Neural cell (in vitro differentiated cells): Measurements from ENCODE around the gene SMARCB1. TPM values are rescaled to one million over a fixed set of nuclear protein-coding genes. Genes with fewer than 3 reads are reported as not detected.

Experiments used
- H2AFZ ChIP-seq: fragments of 200-600, 300-800 bp; sonication (generic), shearing (Covaris generic); 2 replicates; pipeline ENCODE4 v1.6.0; 2014; ENCODE audit warnings: low read depth, mild to moderate bottlenecking, antibody characterized with exemption, low read length, moderate library complexity
- H3F3A ChIP-seq: fragments of 200-600 bp; shearing (Covaris generic); 2 replicates; pipeline ENCODE4 v1.6.1; 2016; ENCODE audit warnings: mild to moderate bottlenecking, moderate library complexity, mixed read lengths, antibody characterized with exemption, low read length; ENCODE audit not compliant: insufficient read depth, poor library complexity, severe bottlenecking
- H3K27ac ChIP-seq: fragments of 200-600, 300-800 bp; sonication (generic), shearing (Covaris generic); 2 replicates; pipeline ENCODE4 v1.5.1; 2014; ENCODE audit warnings: mild to moderate bottlenecking, low read length, moderate library complexity
- H3K27me3 ChIP-seq: fragments of 300-800, 200-600 bp; sonication (generic), shearing (Covaris generic); 2 replicates; pipeline ENCODE4 v1.6.0; 2014; ENCODE audit warnings: mild to moderate bottlenecking, low read depth, low read length, moderate library complexity; ENCODE audit not compliant: insufficient read depth
- H3K36me3 ChIP-seq: fragments of 300-800, 200-600 bp; sonication (generic), shearing (Covaris generic); 2 replicates; pipeline ENCODE4 v1.5.1; 2014; ENCODE audit warnings: mild to moderate bottlenecking, antibody characterized with exemption, low read length, moderate library complexity; ENCODE audit not compliant: insufficient read depth
- H3K4me2 ChIP-seq: fragments of 300-800, 200-600 bp; sonication (generic), shearing (Covaris generic); 2 replicates; pipeline ENCODE4 v1.6.0; 2014; ENCODE audit warnings: mild to moderate bottlenecking, low read length
- H3K4me3 ChIP-seq: fragments of 300-800, 200-600 bp; sonication (generic), shearing (Covaris generic); 2 replicates; pipeline ENCODE4 v1.5.1; 2014; ENCODE audit warnings: mild to moderate bottlenecking, low read length, moderate library complexity
- H3K79me2 ChIP-seq: fragments of 200-600 bp; shearing (Covaris generic); replicated peaks from 2 replicates; pipeline ENCODE4 v1.6.0; 2014; ENCODE audit warnings: mild to moderate bottlenecking, low read length, moderate library complexity; ENCODE audit not compliant: insufficient read depth
- H3K9ac ChIP-seq: fragments of 300-800, 200-600 bp; sonication (generic), shearing (Covaris generic); 2 replicates; pipeline ENCODE4 v1.6.1; 2016; ENCODE audit warnings: mild to moderate bottlenecking, low read length, mixed read lengths
- H3K9me2 ChIP-seq: fragments of 200-600 bp; shearing (Covaris generic); 2 replicates; pipeline ENCODE4 v1.6.1; 2016; ENCODE audit warnings: mild to moderate bottlenecking, low read length, mixed read lengths; ENCODE audit not compliant: insufficient read depth
- H3K9me3 ChIP-seq: fragments of 200-600, 300-800 bp; sonication (generic), shearing (Covaris generic); 2 replicates; pipeline ENCODE4 v1.6.1; 2016; ENCODE audit warnings: mild to moderate bottlenecking, mixed run types, low read length, moderate library complexity, mixed read lengths
- H4K20me1 ChIP-seq: fragments of 200-600 bp; shearing (Covaris generic); 2 replicates; pipeline ENCODE4 v1.6.1; 2016; ENCODE audit warnings: mild to moderate bottlenecking, mixed run types; ENCODE audit not compliant: insufficient read depth
- EP300 ChIP-seq: fragments of 450-650 bp; conservative IDR thresholded peaks from 2 replicates; pipeline ENCODE4 v1.6.1; 2014; ENCODE audit warnings: antibody characterized with exemption, mild to moderate bottlenecking, moderate library complexity; ENCODE audit not compliant: poor library complexity, severe bottlenecking
- EZH2 ChIP-seq: fragments of 200-600, 300-800 bp; shearing (Covaris generic), sonication (generic); IDR thresholded peaks from 2 replicates; pipeline ENCODE4 v1.6.1; 2014; ENCODE audit warnings: antibody characterized with exemption, low read length, borderline replicate concordance, mild to moderate bottlenecking; ENCODE audit not compliant: insufficient read depth, poor library complexity, severe bottlenecking
- MXI1 ChIP-seq: fragments of 450-650 bp; conservative IDR thresholded peaks from 2 replicates; pipeline ENCODE4 v1.6.1; 2014; ENCODE audit warnings: antibody characterized with exemption, mild to moderate bottlenecking; ENCODE audit not compliant: poor library complexity, severe bottlenecking
- POLR2AphosphoS5 ChIP-seq: IDR thresholded peaks from 2 replicates; pipeline ENCODE4 v1.6.1; 2012
- RAD21 ChIP-seq: fragments of 450-650 bp; conservative IDR thresholded peaks from 2 replicates; pipeline ENCODE4 v1.6.1; 2014; ENCODE audit warnings: antibody characterized with exemption, mild to moderate bottlenecking, moderate library complexity
- REST ChIP-seq: IDR thresholded peaks from 2 replicates; pipeline ENCODE4 v1.6.1; 2012; ENCODE audit warnings: borderline replicate concordance
- SMC3 ChIP-seq: fragments of 450-650 bp; conservative IDR thresholded peaks from 2 replicates; pipeline ENCODE4 v1.6.1; 2014; ENCODE audit warnings: antibody characterized with exemption, mild to moderate bottlenecking, moderate library complexity; ENCODE audit not compliant: poor library complexity
- TAF1 ChIP-seq: IDR thresholded peaks from 2 replicates; pipeline ENCODE4 v1.6.1; 2012; ENCODE audit warnings: low read depth
- polyA plus RNA-seq: library from polyadenylated mRNA; depleted of rRNA; stranded (reverse); fragments of >200 nt; gene quantifications from 2 replicates; pipeline ENCODE4 v1.2.3, GENCODE V29; 2014
- small RNA-seq, 3 experiments: library from RNA; depleted of rRNA; stranded (forward); fragments of <200 nt; gene quantifications; one replicate each; pipeline ENCODE3, GENCODE V24; 2012
- TF ChIP-seq, protein P1 (sequence below): fragments of 450-650 bp; IDR thresholded peaks from 2 replicates; pipeline ENCODE4 v1.5.1; 2014; ENCODE audit warnings: antibody characterized with exemption, mild to moderate bottlenecking, moderate library complexity; ENCODE audit not compliant: poor library complexity, severe bottlenecking

Gene SMARCB1
- polyA plus RNA-seq, 1 donor from 2014 or later, result 97.5 TPM

- no peak overlapping the region for H3K27ac ChIP-seq
- no peaks in the 10 kb centered on the region for H4K20me1 ChIP-seq
- no peaks in the 10 kb centered on the region for H3F3A ChIP-seq
- no peak overlapping the region for H2AFZ ChIP-seq
- H3K4me3 ChIP-seq, result no peak overlapping the region
- no peaks in the 10 kb centered on the region for H3K27me3 ChIP-seq
- TF ChIP-seq POLR2AphosphoS5 (no peak), MXI1 (no peak), SMC3 (no peak), RAD21 (no peak), REST (no peak), TAF1 (no peak), EP300 (no peak), EZH2 (no peak)
- TF ChIP-seq, protein P1, sequence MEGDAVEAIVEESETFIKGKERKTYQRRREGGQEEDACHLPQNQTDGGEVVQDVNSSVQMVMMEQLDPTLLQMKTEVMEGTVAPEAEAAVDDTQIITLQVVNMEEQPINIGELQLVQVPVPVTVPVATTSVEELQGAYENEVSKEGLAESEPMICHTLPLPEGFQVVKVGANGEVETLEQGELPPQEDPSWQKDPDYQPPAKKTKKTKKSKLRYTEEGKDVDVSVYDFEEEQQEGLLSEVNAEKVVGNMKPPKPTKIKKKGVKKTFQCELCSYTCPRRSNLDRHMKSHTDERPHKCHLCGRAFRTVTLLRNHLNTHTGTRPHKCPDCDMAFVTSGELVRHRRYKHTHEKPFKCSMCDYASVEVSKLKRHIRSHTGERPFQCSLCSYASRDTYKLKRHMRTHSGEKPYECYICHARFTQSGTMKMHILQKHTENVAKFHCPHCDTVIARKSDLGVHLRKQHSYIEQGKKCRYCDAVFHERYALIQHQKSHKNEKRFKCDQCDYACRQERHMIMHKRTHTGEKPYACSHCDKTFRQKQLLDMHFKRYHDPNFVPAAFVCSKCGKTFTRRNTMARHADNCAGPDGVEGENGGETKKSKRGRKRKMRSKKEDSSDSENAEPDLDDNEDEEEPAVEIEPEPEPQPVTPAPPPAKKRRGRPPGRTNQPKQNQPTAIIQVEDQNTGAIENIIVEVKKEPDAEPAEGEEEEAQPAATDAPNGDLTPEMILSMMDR, result no peak
- H3K79me2 ChIP-seq, result no peaks in the 10 kb centered on the region
- no peaks in the 10 kb centered on the region for H3K9me3 ChIP-seq
- H3K36me3 ChIP-seq, result no peaks in the 10 kb centered on the region
- H3K9ac ChIP-seq, result no peak overlapping the region
- no peaks in the 10 kb centered on the region for H3K9me2 ChIP-seq
- H3K4me2 ChIP-seq, result no peak overlapping the region
Measured at GRCh38 chr22:23884140-23884539, 97.4 kb downstream of the SMARCB1 start.

Small RNA genes lying within 50 kb of the gene (small RNA-seq; reads per million reads assigned to genes)
- 0 reads per million in 3 experiments for gene RN7SL268P

Other genes with a start within 250 kb of the SMARCB1 start
- gene IGLL1, start 206.7 kb upstream of the SMARCB1 start, polyA plus RNA-seq, result not detected in 2 replicates
- gene DRICH1, start 154.6 kb upstream of the SMARCB1 start, polyA plus RNA-seq, result 0.48 and 1.6 TPM in 2 replicates
- gene RGL4, start 96.0 kb upstream of the SMARCB1 start, polyA plus RNA-seq, result not detected in 2 replicates
- 1.3 and 1.5 TPM in 2 replicates for gene ZNF70, start 35.9 kb upstream of the SMARCB1 start, polyA plus RNA-seq
- not detected in 2 replicates for gene VPREB3, start 32.5 kb upstream of the SMARCB1 start, polyA plus RNA-seq
- not detected in 2 replicates for gene C22orf15, start 24.0 kb upstream of the SMARCB1 start, polyA plus RNA-seq
- gene CHCHD10, start 19.0 kb upstream of the SMARCB1 start, polyA plus RNA-seq, result 3.8 TPM in 1 of 2 replicates, not detected in the other
- gene MMP11, start 14.1 kb upstream of the SMARCB1 start, polyA plus RNA-seq, result 9.3 and 12.2 TPM in 2 replicates
- 0.84 and 1.4 TPM in 2 replicates for gene DERL3, start 52.0 kb downstream of the SMARCB1 start, polyA plus RNA-seq
- 45.7 and 48.6 TPM in 2 replicates for gene SLC2A11, start 70.9 kb downstream of the SMARCB1 start, polyA plus RNA-seq
- gene MIF, start 107.4 kb downstream of the SMARCB1 start, polyA plus RNA-seq, result 369 and 421 TPM in 2 replicates
- 1.3 TPM in 1 of 2 replicates, not detected in the other for gene GSTT2B, start 174.2 kb downstream of the SMARCB1 start, polyA plus RNA-seq
- 0.31 and 0.56 TPM in 2 replicates for gene DDTL, start 179.9 kb downstream of the SMARCB1 start, polyA plus RNA-seq
- 117 and 122 TPM in 2 replicates for gene DDT, start 187.5 kb downstream of the SMARCB1 start, polyA plus RNA-seq
- not detected in 2 replicates for gene GSTT2, start 193.2 kb downstream of the SMARCB1 start, polyA plus RNA-seq
- not detected in 2 replicates for gene GSTT4, start 218.5 kb downstream of the SMARCB1 start, polyA plus RNA-seq
- 16.0 and 16.6 TPM in 2 replicates for gene CABIN1, start 224.3 kb downstream of the SMARCB1 start, polyA plus RNA-seq